IPS-18c (cell line): ENCODE results near the gene DAND5.

Experiments used
- H3K4me3 ChIP-seq: 2 replicates; pipeline ENCODE4 v1.7.0; 2013; ENCODE audit warnings: low read depth, mild to moderate bottlenecking, low read length, moderate library complexity; ENCODE audit not compliant: insufficient read depth
- H3K9me3 ChIP-seq: one replicate; pipeline ENCODE4 v1.6.1; 2013; ENCODE audit warnings: mild to moderate bottlenecking, low read length, moderate library complexity; ENCODE audit not compliant: control insufficient read depth, insufficient read depth

Gene DAND5

GRCh38 chr19:13011653-13012389 is 42.4 kb downstream of the DAND5 start:
- peak overlapping the region; percentile 20; the same call in 1 of the 2 replicates for H3K4me3 ChIP-seq
- peaks cover 4% of the 10 kb centered on the region for H3K9me3 ChIP-seq

GRCh38 chr19:13012390-13012689 is 43.0 kb downstream of the DAND5 start:
- H3K9me3 ChIP-seq: peaks cover 4% of the 10 kb centered on the region
- H3K4me3 ChIP-seq: no peak overlapping the region; the same call in 1 of the 2 replicates

- Histone ChIP-seq H3K9me3 (peaks cover 4% of the 10 kb centered on the region), H3K4me3 (no peak overlapping the region; the same call in 1 of the 2 replicates)
Measured at GRCh38 chr19:13012690-13013608, 43.6 kb downstream of the DAND5 start.

- no peak overlapping the region; the same call in 1 of the 2 replicates for H3K4me3 ChIP-seq
Measured at GRCh38 chr19:13013649-13014048, 44.3 kb downstream of the DAND5 start.

GRCh38 chr19:13014101-13014920 is 44.9 kb downstream of the DAND5 start:
- no peak overlapping the region for H3K4me3 ChIP-seq
- H3K9me3 ChIP-seq: peaks cover 4% of the 10 kb centered on the region

More at GRCh38 chr19:13013649-13014048, 44.3 kb downstream of the DAND5 start:
- peaks cover 4% of the 10 kb centered on the region for H3K9me3 ChIP-seq

- Histone ChIP-seq H3K9me3 (peaks cover 4% of the 10 kb centered on the region), H3K4me3 (no peak overlapping the region)
Measured at GRCh38 chr19:13014921-13015280, 45.5 kb downstream of the DAND5 start.

DNA sequence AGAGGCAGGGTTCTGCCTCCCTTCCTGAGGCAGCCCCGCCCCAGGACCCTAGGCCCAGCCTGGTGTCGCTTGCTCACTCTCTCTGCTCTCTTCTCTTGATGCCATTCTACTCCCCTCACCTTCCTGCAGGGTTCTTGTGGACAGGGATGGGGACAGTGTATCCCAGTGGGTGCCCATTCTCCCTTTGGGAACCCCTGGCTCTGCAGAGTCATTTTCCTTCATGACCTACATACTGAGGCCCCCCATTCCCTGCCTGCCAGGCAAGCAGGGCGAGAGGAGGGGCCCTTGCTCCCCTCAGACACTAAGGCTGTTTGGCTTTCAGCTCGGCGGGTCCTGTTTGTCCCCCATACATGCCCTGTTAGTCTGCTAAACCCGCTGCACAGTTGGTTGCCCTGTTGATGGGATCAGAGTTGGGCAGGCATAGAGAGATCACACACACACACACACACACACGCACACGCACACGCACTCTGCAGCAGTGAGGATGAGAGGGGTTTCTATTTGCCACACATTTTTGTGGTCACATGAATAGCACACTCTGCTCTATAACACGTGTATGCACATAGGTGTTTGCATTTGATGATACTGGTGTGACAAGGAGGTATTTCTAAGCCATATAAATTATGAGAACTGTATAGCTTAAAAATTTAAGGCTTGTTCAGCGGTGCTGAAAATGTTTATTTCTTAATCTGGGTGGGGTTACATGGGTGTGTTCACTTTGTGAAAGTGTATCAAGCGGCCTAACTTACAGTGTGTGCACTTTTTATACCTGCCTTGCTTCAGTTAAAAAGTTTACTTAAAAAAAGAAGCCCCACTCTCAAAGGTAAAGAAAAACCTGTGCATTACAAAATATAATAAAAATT is 46.2 kb downstream of the DAND5 start:
- no peak overlapping the region for H3K4me3 ChIP-seq

DNA sequence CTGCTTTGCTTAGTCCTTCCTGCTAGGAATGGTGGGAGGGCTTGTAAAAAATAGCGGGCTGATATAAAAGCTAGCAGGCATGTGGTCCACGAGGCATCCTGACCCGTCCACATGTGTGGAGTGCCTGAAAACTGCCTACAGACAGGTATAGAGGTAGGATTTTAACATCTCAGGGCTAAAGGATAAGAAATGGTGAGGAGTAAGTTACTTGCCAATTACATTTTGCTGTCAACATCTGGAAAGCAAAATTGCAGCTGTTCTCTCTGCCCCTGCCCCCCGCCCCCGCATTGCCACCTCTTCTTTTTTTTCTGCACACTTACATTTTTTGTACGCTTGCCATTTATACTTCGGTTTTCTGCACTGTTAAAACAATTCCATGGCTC is 46.9 kb downstream of the DAND5 start:
- peaks cover 4% of the 10 kb centered on the region for H3K9me3 ChIP-seq
- no peak overlapping the region for H3K4me3 ChIP-seq

More for the DNA sequence above, 46.2 kb downstream of the DAND5 start:
- H3K9me3 ChIP-seq: peaks cover 4% of the 10 kb centered on the region

GRCh38 chr19:13016628-13017305 is 47.4 kb downstream of the DAND5 start:
- Histone ChIP-seq H3K9me3 (peaks cover 4% of the 10 kb centered on the region), H3K4me3 (no peak overlapping the region)

- H3K4me3 ChIP-seq: no peak overlapping the region; the same call in 1 of the 2 replicates
- no peaks in the 10 kb centered on the region for H3K9me3 ChIP-seq
Measured at GRCh38 chr19:13017306-13018034, 48.1 kb downstream of the DAND5 start.

DNA sequence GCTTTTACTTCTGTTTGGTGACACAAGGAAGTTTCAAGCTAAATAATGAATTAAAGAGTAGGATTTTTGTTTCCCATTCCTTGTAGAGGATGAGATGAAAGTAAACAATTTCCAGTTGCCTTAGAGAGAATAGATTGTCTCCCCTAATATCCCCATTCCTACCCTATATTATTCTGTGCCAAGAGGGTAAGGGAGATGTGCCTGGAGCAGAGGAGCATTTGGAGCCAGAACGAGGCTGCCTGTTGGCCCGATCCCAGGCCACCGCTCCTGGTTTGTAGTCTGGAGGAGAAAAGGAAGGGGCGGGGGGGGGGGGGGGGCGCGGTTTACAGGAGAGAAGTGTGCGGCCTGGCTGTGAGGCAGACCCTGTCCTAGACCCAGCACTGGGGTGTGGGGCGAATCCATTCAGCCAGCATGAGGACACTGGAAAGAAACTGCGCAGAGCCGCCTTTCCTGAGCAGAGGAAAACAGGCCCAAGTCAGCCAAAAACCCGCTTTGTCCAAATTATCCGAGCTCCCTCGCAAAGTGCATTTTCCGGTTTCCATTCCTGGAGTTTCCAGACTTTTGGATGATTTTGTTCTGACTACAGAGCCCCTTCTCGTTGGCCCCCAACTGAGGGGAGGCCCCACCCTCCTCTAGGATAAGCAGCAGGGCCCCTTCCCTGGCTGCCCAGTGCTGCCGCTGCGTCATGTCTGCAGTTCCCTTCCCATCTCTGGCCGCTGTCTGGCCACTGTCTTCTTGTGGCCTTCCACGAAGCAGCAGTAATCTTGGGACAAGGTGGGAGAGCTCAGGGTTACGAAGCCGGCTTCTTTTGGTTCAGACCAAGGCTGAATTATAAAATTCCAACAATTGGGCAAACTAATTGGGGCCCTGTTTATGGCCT is 48.9 kb downstream of the DAND5 start:
- Histone ChIP-seq H3K9me3 (no peaks in the 10 kb centered on the region), H3K4me3 (no peak overlapping the region)

GRCh38 chr19:13019332-13019731 is 50.0 kb downstream of the DAND5 start:
- Histone ChIP-seq H3K4me3 (no peak overlapping the region), H3K9me3 (no peaks in the 10 kb centered on the region)

DNA sequence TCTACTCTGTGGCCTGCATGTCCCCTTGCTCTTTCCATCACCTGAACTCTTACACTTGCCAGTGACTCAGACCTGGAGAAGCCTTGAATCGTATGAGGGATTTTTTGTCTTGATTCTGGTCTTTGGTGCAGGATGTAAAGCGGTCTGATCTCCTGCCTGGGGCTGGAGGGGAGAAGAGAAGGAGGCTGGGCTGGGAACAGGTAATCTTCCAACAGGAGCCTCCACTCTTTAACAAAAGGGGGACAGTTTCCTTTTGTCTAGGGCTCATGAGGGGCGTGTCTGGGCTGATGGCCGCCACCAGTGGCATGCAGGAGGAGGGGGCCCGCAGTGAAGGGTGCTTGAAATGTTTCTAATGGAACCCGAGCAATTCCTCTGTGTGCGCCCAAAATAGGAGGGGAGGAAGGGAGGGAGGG is 50.6 kb downstream of the DAND5 start:
- Histone ChIP-seq H3K4me3 (no peak overlapping the region), H3K9me3 (no peaks in the 10 kb centered on the region)

DNA sequence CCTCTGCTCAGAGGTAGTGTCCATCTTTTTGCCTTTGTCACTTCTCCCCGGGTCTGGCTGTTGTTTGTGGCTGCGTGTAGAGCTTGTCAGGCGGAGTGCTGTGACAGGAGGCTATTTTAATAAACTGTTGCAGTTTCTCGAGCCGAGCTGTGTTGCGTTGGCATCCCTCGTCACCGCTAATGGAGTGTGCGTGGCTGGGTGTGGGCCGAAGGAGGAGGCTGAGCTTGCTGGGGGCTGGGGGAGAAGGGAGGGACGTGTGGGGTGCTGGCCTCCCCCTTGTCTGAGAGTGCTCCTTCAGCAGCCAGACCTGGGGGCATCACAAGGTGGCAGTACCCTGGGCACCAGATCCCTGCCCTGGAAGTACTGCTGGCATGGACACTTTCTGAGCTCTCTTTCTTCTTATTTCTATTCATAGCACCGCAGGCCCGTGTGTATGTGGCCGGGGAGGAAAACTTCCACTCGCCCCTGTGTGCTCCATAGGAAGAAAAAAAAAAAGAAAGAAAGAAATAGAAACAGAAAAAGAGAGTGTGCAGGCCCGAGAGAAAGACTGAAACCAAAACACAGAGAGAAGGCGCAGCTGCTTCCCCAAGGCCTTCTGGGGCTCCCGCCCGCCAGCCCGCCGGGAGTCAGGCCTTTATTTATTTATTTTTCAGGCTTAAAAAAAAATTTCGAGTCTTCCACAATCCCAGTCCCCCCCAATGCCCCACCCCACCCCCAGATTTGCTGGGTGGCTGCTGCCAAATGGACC is 52.9 kb downstream of the DAND5 start:
- Histone ChIP-seq H3K4me3 (no peak overlapping the region), H3K9me3 (no peaks in the 10 kb centered on the region)
